Measurements from ENCODE around the gene YWHAQ.
"Not testable (repeated sequence)": the region's sequence is repeated elsewhere in the genome, so short reads cannot be mapped to it uniquely, and the experiment has no call there.

Gene YWHAQ

GRCh38 chr2:9594366-9595054 is 36.3 kb downstream of the YWHAQ start:
- DNase-seq (ENCODE audit: low read depth), result no peak

DNA sequence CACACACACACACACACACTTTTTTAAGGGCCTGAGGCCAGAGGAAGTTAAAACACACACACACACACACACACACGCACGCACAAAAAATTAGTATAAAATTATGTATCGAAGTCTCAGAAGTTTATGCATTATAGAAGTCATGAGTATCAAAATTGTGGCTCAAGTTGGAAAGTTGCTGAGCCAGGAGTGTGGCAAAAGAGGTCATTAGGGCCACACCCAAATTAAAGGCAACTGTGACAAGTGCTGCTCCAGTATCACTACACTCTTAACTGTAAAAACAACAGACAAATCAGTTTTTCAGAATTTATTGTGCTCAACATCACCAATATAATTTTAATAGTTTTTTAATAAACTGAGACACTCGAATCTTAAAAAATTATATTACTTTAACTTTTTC is 36.9 kb downstream of the YWHAQ start:
- DNase-seq (ENCODE audit: low read depth), result no peak

GRCh38 chr2:9592699-9593098 is 38.1 kb downstream of the YWHAQ start:
- DNase-seq (ENCODE audit: low read depth), result no peak

DNA sequence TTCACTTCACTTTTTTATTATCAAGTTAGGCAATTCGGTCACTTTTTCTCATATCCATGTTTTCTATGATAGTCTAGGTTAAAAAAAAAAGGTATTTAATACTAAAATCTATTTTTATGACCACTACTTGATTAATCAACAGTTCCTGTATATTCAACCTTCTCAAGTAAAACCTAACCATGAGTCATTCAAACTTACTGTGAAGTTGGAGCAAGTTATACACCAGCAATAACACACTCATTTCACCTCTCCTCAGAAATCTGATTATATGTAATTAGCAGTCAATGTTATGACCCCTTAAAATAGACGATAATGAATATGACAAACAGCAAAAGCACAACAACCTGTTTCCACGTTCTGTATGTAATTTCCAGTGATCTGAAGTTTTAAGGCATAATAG is 40.2 kb downstream of the YWHAQ start:
- DNase-seq (ENCODE audit: low read depth), result no peak

DNA sequence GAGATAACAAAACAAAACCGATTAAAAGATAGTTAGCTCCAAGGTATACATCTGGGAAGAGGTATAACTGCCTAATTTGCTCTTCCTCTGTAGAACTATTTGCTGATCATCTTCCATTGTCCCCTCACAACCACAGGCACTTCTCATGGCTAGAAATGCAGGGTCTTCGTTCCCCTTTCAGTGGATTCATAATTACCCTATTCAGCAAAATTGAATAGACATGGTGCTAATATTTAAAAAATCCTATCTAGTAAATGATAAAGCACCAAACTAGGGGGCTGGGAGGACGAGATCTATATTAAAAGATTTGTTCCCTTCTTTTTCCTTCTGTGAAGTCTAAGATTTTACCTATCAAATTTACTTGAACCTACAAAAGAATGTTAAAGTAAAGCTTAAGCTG is 44.3 kb downstream of the YWHAQ start:
- DNase-seq (ENCODE audit: low read depth), result no peak

GRCh38 chr2:9585486-9585885 is 45.3 kb downstream of the YWHAQ start:
- DNase-seq (ENCODE audit: low read depth), result no peak

DNA sequence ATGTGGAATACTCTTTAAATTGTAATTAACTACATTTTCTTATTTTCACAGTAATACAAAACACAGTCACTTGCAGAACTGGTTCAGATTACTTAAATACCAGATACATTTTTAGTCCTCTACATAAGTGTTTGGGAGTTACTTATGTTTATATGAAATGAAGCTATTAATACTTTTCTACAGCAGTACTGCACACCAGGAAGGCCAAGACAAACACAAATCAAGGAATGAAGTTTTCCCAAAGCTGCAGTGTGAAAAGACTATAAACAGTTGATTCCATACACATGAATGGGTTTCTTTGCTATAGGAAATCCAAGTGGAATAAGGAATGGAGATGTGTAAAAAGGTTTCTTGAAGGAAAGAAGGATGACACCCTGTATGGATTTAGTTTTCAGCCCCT is 45.9 kb downstream of the YWHAQ start:
- DNase-seq (ENCODE audit: low read depth), result not testable (repeated sequence)

DNA sequence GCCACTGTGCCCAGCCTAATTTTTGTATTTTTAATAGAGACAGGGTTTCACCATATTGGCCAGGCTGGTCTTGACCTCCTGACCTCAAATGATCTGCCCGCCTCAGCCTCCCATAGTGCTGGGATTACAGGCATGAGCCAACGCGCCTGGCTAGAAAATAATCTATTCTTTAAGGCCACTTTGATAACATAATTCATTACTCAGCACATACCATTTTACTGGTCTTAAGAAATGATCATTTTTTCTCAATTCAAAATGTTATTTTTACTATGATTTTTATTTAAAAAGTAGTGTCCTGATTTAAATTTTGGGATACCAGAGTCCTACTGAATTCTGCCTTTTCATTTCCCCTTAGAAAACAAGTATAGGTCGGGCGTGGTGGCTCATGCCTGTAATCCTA is 48.2 kb downstream of the YWHAQ start:
- DNase-seq (ENCODE audit: low read depth), result no peak

- DNase-seq (ENCODE audit: low read depth), result no peak
These were observed 52.1 kb downstream of the YWHAQ start for GRCh38 chr2:9578467-9579235.

DNA sequence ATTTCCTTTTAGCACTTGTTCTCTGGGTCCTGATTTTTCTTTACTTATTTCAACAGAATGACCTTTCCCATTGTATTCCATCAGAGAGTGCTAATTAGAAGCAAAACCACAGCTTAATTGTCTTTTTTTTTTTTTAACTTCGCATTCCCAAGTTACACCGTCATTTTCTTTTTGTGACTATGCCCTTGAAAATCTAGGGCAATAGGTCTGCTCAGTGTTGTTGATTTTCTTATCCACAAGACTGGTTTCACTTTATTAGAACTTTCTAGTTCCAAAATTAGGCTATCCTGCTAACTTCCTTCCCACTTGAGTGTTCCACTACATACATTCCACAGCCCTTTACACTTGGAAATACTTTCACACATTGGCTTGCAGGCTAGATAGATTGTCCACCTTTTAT is 56.5 kb downstream of the YWHAQ start:
- no peak for DNase-seq (ENCODE audit: low read depth)

DNA sequence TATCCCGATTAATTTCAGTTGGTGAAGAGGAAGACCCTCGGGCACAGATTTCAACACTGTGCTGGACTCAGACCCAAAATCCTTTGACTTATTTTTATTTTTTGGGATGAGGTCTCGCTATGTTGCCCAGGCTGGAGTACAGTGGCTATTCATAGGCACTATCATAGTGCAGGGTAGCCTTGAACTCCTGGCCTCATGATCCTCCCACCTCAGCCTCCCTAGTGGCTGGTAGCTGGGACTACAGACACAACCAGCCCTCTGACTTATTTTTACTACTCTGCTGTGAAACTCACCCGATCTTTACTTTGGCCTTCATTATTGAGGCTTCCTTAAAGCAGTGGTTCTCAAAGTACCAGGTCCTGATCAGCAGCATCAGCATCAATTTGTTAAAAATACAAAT is 57.0 kb downstream of the YWHAQ start:
- no peak for DNase-seq (ENCODE audit: low read depth)

DNA sequence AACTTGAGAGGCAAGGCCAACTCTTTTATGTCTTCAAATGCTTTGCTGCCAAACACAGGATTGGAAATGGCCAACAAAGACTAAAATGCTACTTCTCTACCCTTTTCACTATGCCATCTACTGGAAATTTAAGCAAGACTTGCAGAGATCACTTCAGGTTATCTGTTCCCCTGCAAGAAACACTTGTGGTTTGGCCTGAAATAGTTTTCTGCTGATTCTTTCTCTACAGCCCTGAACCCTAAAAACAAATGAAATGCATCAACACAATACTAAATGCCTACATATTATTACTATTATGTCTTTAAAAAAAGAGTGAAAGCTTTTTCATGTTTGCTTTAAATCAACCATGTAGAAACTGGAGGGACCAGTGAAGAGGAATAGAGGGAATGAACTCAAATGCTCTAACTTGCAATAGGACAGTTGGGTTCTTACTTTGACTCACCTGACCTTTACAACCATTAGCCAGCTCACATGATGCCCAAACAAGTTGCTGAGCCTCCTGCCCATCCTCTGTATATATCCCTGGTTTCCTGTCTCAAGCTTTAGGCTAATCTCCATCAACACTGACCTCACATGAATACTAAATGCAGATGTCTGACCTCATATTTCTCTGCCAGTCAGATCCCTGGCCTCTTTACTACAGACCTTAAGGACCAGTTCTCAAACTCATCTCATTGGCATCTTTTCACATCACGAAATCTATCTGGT is 57.6 kb downstream of the YWHAQ start:
- no peak for DNase-seq (ENCODE audit: low read depth)

- DNase-seq (ENCODE audit: low read depth), result no peak
These were observed 60.4 kb downstream of the YWHAQ start for GRCh38 chr2:9570182-9571060.

DNA sequence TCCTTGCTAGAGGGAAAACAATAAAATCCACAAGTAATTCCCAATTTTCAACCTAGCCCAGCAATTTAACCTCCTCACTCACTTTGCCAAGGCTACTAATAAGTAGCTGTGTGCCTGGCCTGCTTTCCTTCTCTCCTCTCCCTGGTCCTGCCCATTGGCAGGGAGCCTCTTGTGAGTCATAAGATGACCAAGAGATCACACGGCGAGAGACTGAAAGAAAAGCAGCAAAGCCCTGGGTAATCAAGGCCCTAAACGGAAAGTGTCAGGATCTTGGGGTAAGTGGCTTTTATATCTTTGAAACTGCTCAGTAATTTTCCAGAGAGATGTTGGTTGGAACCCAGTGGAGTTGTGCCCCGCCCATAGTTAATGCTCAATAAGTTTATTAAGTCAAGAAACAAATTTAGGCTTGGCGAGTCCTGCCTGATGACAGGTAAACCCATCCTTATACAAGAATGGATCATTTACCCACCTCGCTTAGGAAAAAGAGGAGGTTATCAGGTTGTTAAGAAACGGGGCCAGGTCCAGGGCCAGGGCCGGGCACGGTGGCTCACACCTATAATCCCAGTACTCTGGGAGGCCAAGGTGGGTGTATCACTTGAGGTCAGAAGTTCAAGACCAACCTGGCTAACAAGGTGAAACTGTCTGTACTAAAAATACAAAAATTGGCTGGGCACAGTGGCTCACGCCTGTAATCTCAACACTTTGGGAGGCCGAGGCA is 65.2 kb downstream of the YWHAQ start:
- DNase-seq (ENCODE audit: low read depth), result no peak

- DNase-seq (ENCODE audit: low read depth), result no peak
These were observed 70.2 kb downstream of the YWHAQ start for GRCh38 chr2:9560628-9561027.

DNA sequence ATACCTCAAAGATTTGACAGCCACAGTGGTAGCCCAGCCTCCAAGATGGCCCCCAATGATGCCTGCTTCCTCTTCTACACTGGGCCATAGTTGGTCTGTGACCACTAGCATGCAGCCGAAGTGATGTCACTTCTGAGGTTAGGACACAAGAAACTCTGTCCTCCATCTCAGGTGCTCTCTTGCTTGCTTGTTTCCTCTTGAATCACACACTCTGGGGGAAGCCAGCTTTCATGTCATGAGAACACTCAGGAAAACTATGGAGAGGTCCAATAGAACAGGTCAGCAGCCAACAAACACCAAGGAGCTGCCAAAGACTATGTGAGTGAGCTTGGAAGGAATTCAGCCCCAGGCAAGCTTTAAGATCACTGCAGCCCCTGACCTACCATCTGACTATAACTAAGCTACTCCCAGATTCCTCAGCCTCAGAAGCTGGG is 71.8 kb downstream of the YWHAQ start:
- no peak for DNase-seq (ENCODE audit: low read depth)

GRCh38 chr2:9556121-9556743 is 74.6 kb downstream of the YWHAQ start:
- DNase-seq (ENCODE audit: low read depth), result no peak

DNA sequence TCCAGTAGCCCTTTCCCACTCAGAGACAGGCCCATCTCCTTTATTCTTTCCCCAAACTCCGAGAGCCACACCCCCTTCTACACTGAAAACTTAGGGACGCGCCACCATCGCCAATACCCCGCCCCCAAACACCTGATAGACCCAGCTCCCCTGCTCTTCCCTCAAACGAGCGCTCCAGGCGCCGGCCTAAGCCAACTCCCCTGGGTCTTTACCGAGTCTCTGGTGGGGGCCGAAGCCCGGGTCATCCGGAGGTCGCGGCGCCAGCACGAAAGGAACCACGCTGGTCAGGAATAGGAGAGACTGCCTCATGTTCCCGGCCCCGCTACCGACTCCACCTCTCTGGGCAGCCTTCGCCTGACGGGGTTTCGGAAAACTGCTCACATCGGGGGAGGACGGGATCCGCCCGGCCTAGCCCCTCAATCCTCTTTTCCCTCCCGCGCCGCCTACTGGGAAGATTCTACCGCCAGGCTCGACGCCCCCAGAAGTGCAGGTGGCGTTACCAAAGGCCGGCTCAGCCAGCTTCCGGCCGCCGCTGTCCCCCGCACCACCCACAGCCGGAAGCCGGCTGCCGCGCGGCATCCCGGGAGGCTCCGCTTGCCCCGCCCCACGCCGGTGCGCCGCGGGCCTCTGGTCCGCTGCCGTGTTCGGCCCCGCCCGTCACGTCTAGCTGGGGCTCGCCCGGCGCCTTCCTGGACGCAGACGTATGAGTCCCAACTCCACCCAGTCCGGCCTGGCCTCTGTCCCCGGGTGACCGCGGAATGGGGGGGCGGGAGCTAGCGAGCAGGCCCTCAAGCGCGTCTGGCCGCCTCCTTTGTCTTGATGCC is 75.3 kb downstream of the YWHAQ start, which contains the start of gene ADAM17:
Gene ADAM17, minus strand, starts transcription at position 534 of the 824 bp plus-strand sequence. Its CDS starts 225 bp downstream, at position 309.
- DNase-seq (ENCODE audit: low read depth), result peak; percentile 93

DNA sequence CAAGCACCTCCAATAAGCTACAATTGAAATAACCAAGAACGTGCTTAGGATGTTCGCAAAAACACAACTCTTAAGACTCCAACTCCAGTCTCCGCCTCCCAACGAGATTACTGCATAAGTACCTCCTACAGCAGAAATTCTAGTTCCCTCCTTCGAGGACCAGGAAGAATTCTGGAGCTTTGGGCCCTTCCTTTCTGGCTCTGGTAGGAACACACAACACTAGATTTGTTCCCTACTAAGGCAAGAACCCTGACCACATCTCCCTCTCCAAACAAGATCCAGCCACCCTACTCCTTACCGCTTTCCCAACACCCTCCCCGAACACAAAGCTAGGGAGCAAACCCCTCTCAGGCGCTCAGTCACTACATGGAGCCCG is 75.9 kb downstream of the YWHAQ start:
- peak; percentile 14 for DNase-seq (ENCODE audit: low read depth)

Measured in activated T-cell treated with anti-CD3 and anti-CD28 coated beads for 48 hours (primary cell).